OCI-LY7 (cell line): ENCODE results near the gene CFAP206. TPM values are rescaled to one million over a fixed set of nuclear protein-coding genes. Genes with fewer than 3 reads are reported as not detected.

Experiments
- BruUV-seq: library from RNA; stranded (reverse); fragments of 400-500 nt; replicated peaks from 2 replicates; lab custom pipeline; 2021; lab: Mats Ljungman, UMichigan
- CTCF ChIA-PET: fragments of 300-600 bp; sonication (Branson Sonifier 250); formaldehyde crosslinking; loops from one replicate; lab custom pipeline; 2022; ENCODE audit warnings: antibody characterized with exemption; ENCODE audit not compliant: unreplicated experiment; lab: Charles Lee
- POLR2A ChIA-PET: fragments of 300-600 bp; sonication (Branson Sonifier 250); formaldehyde crosslinking; loops from one replicate; lab custom pipeline; 2022; ENCODE audit warnings: antibody characterized with exemption; lab: Charles Lee
- DNase-seq: peaks from one replicate; pipeline ENCODE4 v3.0.0-alpha.2; 2015; ENCODE audit warnings: low spot score
- H2AFZ ChIP-seq: fragments of 200-600 bp; sonication (generic), shearing (Covaris generic); 2 replicates; pipeline ENCODE4 v1.6.1; 2014; ENCODE audit warnings: mild to moderate bottlenecking, antibody characterized with exemption, low read length, moderate library complexity
- H3K27ac ChIP-seq: fragments of 200-600 bp; sonication (generic); 2 replicates; pipeline ENCODE4 v1.5.1; 2014; ENCODE audit warnings: mixed run types, low read depth, mild to moderate bottlenecking, moderate library complexity, low read length, inconsistent platforms; ENCODE audit not compliant: poor library complexity, severe bottlenecking
- H3K36me3 ChIP-seq: fragments of 200-600 bp; sonication (generic); 2 replicates; pipeline ENCODE4 v1.6.1; 2014; ENCODE audit warnings: mild to moderate bottlenecking, antibody characterized with exemption, low read length, moderate library complexity, mixed read lengths; ENCODE audit not compliant: insufficient read depth
- H3K4me1 ChIP-seq: fragments of 200-600 bp; sonication (generic); 2 replicates; pipeline ENCODE4 v1.5.1; 2014; ENCODE audit warnings: mild to moderate bottlenecking, low read length; ENCODE audit not compliant: insufficient read depth, poor library complexity, severe bottlenecking
- H3K4me2 ChIP-seq: fragments of 200-600 bp; sonication (generic); 2 replicates; pipeline ENCODE4 v1.6.1; 2014; ENCODE audit warnings: mild to moderate bottlenecking, low read length
- H3K4me3 ChIP-seq: fragments of 200-600 bp; sonication (generic); 2 replicates; pipeline ENCODE4 v1.5.1; 2014; ENCODE audit warnings: mild to moderate bottlenecking, low read depth, low read length; ENCODE audit not compliant: poor library complexity, severe bottlenecking
- H3K79me2 ChIP-seq: fragments of 200-600 bp; sonication (generic); 2 replicates; pipeline ENCODE4 v1.6.1; 2016; ENCODE audit warnings: low read depth, mild to moderate bottlenecking, low read length, moderate library complexity, mixed read lengths; ENCODE audit not compliant: insufficient read depth
- H3K9me2 ChIP-seq: fragments of 200-600 bp; sonication (generic); 2 replicates; pipeline ENCODE4 v1.6.1; 2016; ENCODE audit warnings: mild to moderate bottlenecking, low read length, mixed read lengths; ENCODE audit not compliant: insufficient read depth
- H3K9me3 ChIP-seq: fragments of 200-600 bp; sonication (generic); 2 replicates; pipeline ENCODE4 v1.6.1; 2014; ENCODE audit warnings: mild to moderate bottlenecking, mixed run types, low read length, mixed read lengths
- H4K20me1 ChIP-seq: fragments of 200-600 bp; sonication (generic); 2 replicates; pipeline ENCODE4 v1.6.1; 2014; ENCODE audit warnings: mild to moderate bottlenecking, antibody characterized with exemption, low read length, moderate library complexity, mixed read lengths; ENCODE audit not compliant: insufficient read depth
- CTCF ChIP-seq: fragments of 200-600 bp; sonication (generic); conservative IDR thresholded peaks from 2 replicates; pipeline ENCODE4 v1.5.1; 2014; ENCODE audit warnings: mild to moderate bottlenecking, antibody characterized with exemption, low read length, moderate library complexity, mixed read lengths
- EZH2phosphoT487 ChIP-seq: fragments of 200-600 bp; sonication (generic); IDR thresholded peaks from 2 replicates; pipeline ENCODE4 v1.6.1; 2018; ENCODE audit warnings: low read depth, borderline replicate concordance, mild to moderate bottlenecking, mixed run types, antibody characterized with exemption, low read length, moderate library complexity, mixed read lengths
- intact Hi-C: fragments of 100-400 bp; cut with micrococcal nuclease; formaldehyde crosslinking; loops from one replicate; pipeline ENCODE4 v1.10.0; 2022; ENCODE audit not compliant: unreplicated experiment
- total RNA-seq, 2 experiments: library from RNA; depleted of rRNA in 1 of 2; stranded (reverse); fragments of >200 nt in 1 of 2; shearing (Covaris generic) in 1 of 2; gene quantifications; 2 replicates each; pipeline ENCODE4 v1.2.3, GENCODE V29; 2014 to 2022

Gene CFAP206
- total RNA-seq, 2 experiments from 2014 or later, result 0.19 to 0.32 TPM

GRCh38 chr6:87481931-87482330, 74.2 kb downstream of the CFAP206 start:
- BruUV-seq, result no TSS peak
- H3K27ac ChIP-seq, result no peak overlapping the region
- H3K79me2 ChIP-seq, result 0 out of 2 replicates have a peak, but pooled peaks cover 6% of the 10 kb centered on the region
- intact Hi-C loops, result no loop called here
- CTCF ChIA-PET, result no interaction called here
- H3K36me3 ChIP-seq, result peaks cover 59% of the 10 kb centered on the region
- H3K4me3 ChIP-seq, result no peak overlapping the region
- H3K9me2 ChIP-seq, result no peaks in the 10 kb centered on the region
- no peaks in the 10 kb centered on the region for H3K9me3 ChIP-seq
- no peak overlapping the region for H2AFZ ChIP-seq
- no peaks in the 10 kb centered on the region for H4K20me1 ChIP-seq
- POLR2A ChIA-PET, result interaction anchor here (0.6 kb wide), 2 partner anchors 13 to 38 kb away, joined by 3 to 5 read pairs; no protein-coding TSS in a partner anchor
- no peaks in the 10 kb centered on the region for H3K4me1 ChIP-seq
- H3K4me2 ChIP-seq, result no peak overlapping the region
- no peak for DNase-seq
- TF ChIP-seq EZH2phosphoT487 (no peak), CTCF (no peak)

- TF ChIP-seq EZH2phosphoT487, result no peak
- no peak for TF ChIP-seq CTCF
- H3K9me2 ChIP-seq, result no peaks in the 10 kb centered on the region
- no peak for DNase-seq
- intact Hi-C loops, result no loop called here
- no peaks in the 10 kb centered on the region for H4K20me1 ChIP-seq
- ChIA-PET CTCF (no interaction called here), POLR2A (interaction anchor here (0.6 to 0.7 kb wide), 2 partner anchors 37 to 1345 kb away, joined by 3 read pairs; no protein-coding TSS in a partner anchor)
- H3K27ac ChIP-seq, result no peak overlapping the region
- H3K79me2 ChIP-seq, result 0 out of 2 replicates have a peak, but pooled peaks cover 2% of the 10 kb centered on the region
- no peak overlapping the region for H3K4me3 ChIP-seq
- no peaks in the 10 kb centered on the region for H3K4me1 ChIP-seq
- BruUV-seq, result no TSS peak
- no peak overlapping the region for H3K4me2 ChIP-seq
- no peak overlapping the region for H2AFZ ChIP-seq
- H3K9me3 ChIP-seq, result no peaks in the 10 kb centered on the region
- peaks cover 60% of the 10 kb centered on the region for H3K36me3 ChIP-seq
Observed at GRCh38 chr6:87482366-87482765, 74.6 kb downstream of the CFAP206 start.

- POLR2A ChIA-PET, result no interaction called here
- peak; percentile 57 for DNase-seq
- Histone ChIP-seq H3K27ac (no peak overlapping the region), H3K36me3 (peaks cover 54% of the 10 kb centered on the region), H2AFZ (no peak overlapping the region), H3K4me3 (no peak overlapping the region), H3K9me2 (no peaks in the 10 kb centered on the region), H3K79me2 (no peaks in the 10 kb centered on the region), H4K20me1 (no peaks in the 10 kb centered on the region), H3K4me1 (no peaks in the 10 kb centered on the region), H3K9me3 (no peaks in the 10 kb centered on the region), H3K4me2 (no peak overlapping the region)
- intact Hi-C loops, result no loop called here
- no TSS peak for BruUV-seq
- CTCF ChIA-PET, result no interaction called here
- TF ChIP-seq EZH2phosphoT487, result no peak
- TF ChIP-seq CTCF, result peak; percentile 80
Observed at GRCh38 chr6:87483929-87484328, 76.2 kb downstream of the CFAP206 start.
